ENCODE data around the gene ARL14. TPM values are rescaled to one million over a fixed set of nuclear protein-coding genes. Genes with fewer than 3 reads are reported as not detected.
A peak's percentile ranks its signal among the peaks of the same experiment; 100 is the strongest.

The ARL14 gene
- total and polyA plus RNA-seq, 2 donors (not counting 3 experiments of a cell fraction or from before 2014, with no cell fraction given) = not detected

DNA sequence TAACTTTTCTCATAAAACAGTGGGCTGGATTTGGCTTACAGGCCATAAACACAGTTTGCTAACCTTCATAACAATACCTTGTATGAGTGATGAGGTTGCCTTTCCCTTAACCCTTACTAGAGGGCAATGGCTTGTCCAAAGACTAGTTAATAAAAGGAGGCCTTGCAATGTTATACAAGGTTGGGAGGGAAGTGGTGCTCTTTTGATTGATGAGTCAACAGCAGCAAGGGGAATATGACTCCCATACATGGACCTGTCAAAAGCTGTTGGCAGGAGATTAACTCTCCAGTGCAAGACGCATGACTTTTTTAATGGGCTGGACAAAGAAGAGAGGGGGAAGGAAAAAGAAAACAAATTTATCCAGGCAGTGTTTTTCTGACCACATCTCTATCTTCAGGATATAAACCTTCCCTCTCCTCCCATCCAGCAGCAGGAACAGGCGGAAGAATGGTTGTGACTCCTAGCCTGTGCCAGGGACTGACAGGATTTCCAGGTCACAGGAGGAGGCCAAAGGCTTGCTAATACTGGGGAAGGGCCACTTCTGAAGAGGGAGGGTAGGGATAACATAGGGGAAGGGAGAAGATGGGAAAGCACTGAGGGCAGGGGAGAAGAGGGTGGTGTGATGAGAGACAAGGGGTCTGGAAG, 35.2 kb upstream of the ARL14 start:
- Histone ChIP-seq H3K9ac (replicated peaks; ENCODE audit: extremely low read depth, insufficient read depth, low read length) (no peak overlapping the region), H3K4me3 (replicated peaks in 1 of 3; ENCODE audit: insufficient read depth in 1 of 3, low read depth in 1 of 3, low read length in 3 of 3) (no peak overlapping the region), H3K4me1 (ENCODE audit: control insufficient read depth, extremely low read depth, insufficient read depth, low read length) (peaks cover 16% of the 10 kb centered on the region), H3K27ac (ENCODE audit: insufficient read depth, low read depth, low read length) (peak overlapping the region; percentile 28), H3K79me2 (ENCODE audit: control insufficient read depth, insufficient read depth, low read length) (no peaks in the 10 kb centered on the region), H3K9me1 (replicated peaks; ENCODE audit: control insufficient read depth, extremely low read depth, insufficient read depth, low read length) (no peaks in the 10 kb centered on the region), H3K27me3 (ENCODE audit: control insufficient read depth in 2 of 2, insufficient read depth in 2 of 2, low read length in 2 of 2) (no peaks in the 10 kb centered on the region), H2AFZ (ENCODE audit: low read depth, low read length) (peak overlapping the region; percentile 49), H3K9me3 (replicated peaks; ENCODE audit: control insufficient read depth, insufficient read depth, low read length) (no peaks in the 10 kb centered on the region), H4K20me1 (replicated peaks; ENCODE audit: control insufficient read depth, extremely low read depth, insufficient read depth, low read length) (no peaks in the 10 kb centered on the region), H3K4me2 (ENCODE audit: insufficient read depth, low read length) (peak overlapping the region; percentile 58), H3K36me3 (ENCODE audit: control insufficient read depth in 2 of 2, extremely low read depth in 1 of 2, insufficient read depth in 2 of 2, low read length in 2 of 2) (no peaks in the 10 kb centered on the region)
- ChIA-PET POLR2A (no interaction called here), CTCF (interaction anchor here (1.6 kb wide), 1 partner anchor 27 kb away, joined by 3 read pairs; no protein-coding TSS in a partner anchor)
- no TSS peak for BruUV-seq (replicated peaks)
- intact Hi-C loops (cut with micrococcal nuclease) (loop anchor here (1.0 kb wide), 1 partner anchor 76 kb away; the partner anchor contains the start of gene KPNA4), dilution Hi-C loops (cut with MboI; ENCODE audit: extremely low pct_ligation_motif_present, low sequenced_read_pairs) (no loop called here)
- TF ChIP-seq POLR2AphosphoS5 (IDR thresholded peaks at IDR 0.05; ENCODE audit: insufficient read depth, low read depth, low read length) (peak; percentile 62), JUN (IDR thresholded peaks at IDR 0.05; ENCODE audit: borderline replicate concordance, insufficient read depth, insufficient read length, low read depth) (no peak), MYC (IDR thresholded peaks at IDR 0.05; ENCODE audit: low read depth, low read length) (no peak), FOS (IDR thresholded peaks at IDR 0.05; ENCODE audit: borderline replicate concordance, insufficient read depth, low read length) (peak; percentile 80), GATA2 (IDR thresholded peaks at IDR 0.05; ENCODE audit: insufficient read depth, insufficient read length, low read depth, low read length) (peak; percentile 74)
- TF ChIP-seq, protein P1, sequence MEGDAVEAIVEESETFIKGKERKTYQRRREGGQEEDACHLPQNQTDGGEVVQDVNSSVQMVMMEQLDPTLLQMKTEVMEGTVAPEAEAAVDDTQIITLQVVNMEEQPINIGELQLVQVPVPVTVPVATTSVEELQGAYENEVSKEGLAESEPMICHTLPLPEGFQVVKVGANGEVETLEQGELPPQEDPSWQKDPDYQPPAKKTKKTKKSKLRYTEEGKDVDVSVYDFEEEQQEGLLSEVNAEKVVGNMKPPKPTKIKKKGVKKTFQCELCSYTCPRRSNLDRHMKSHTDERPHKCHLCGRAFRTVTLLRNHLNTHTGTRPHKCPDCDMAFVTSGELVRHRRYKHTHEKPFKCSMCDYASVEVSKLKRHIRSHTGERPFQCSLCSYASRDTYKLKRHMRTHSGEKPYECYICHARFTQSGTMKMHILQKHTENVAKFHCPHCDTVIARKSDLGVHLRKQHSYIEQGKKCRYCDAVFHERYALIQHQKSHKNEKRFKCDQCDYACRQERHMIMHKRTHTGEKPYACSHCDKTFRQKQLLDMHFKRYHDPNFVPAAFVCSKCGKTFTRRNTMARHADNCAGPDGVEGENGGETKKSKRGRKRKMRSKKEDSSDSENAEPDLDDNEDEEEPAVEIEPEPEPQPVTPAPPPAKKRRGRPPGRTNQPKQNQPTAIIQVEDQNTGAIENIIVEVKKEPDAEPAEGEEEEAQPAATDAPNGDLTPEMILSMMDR (IDR thresholded peaks at IDR 0.05; ENCODE audit: extremely low read depth in 1 of 2, insufficient read depth in 1 of 2, low read depth in 1 of 2, low read length in 2 of 2) = no peak
- DNase-seq (ENCODE audit: low read depth, low spot score) (peak; percentile 81), FAIRE-seq (peak; percentile 79)
